Measurements from ENCODE around the gene RAD21L1. TPM values are rescaled to one million over a fixed set of nuclear protein-coding genes. Genes with fewer than 3 reads are reported as not detected.

The RAD21L1 gene
- polyA plus RNA-seq, 1 experiment = 0.04 TPM

- TF ChIP-seq CTCF (IDR thresholded peaks at IDR 0.05; ENCODE audit: low read depth, low read length) = no peak
- POLR2A ChIA-PET = no interaction called here
- no peak overlapping the region for H3K27ac ChIP-seq (ENCODE audit: low read depth, low read length)
- DNase-seq (ENCODE audit: low read depth, low spot score) = no peak
- H3K4me3 ChIP-seq (ENCODE audit: low read depth, low read length) = no peak overlapping the region
- CTCF ChIA-PET = interaction anchor here (0.6 kb wide), 1 partner anchor 919 kb away, joined by 3 read pairs; no protein-coding TSS in a partner anchor
- H3K27me3 ChIP-seq (ENCODE audit: control insufficient read depth, insufficient read depth, low read length) = no peaks in the 10 kb centered on the region
- no peaks in the 10 kb centered on the region for H3K9me3 ChIP-seq (ENCODE audit: control insufficient read depth, insufficient read depth, low read length)
Measured at GRCh38 chr20:1274485-1275311, 48.9 kb downstream of the RAD21L1 start.

- no peak for DNase-seq (ENCODE audit: low read depth, low spot score)
- Histone ChIP-seq H3K27ac (ENCODE audit: low read depth, low read length) (no peak overlapping the region), H3K4me3 (ENCODE audit: low read depth, low read length) (no peak overlapping the region), H3K27me3 (ENCODE audit: control insufficient read depth, insufficient read depth, low read length) (no peaks in the 10 kb centered on the region), H3K9me3 (ENCODE audit: control insufficient read depth, insufficient read depth, low read length) (no peaks in the 10 kb centered on the region)
- TF ChIP-seq CTCF (IDR thresholded peaks at IDR 0.05; ENCODE audit: low read depth, low read length) = no peak
- CTCF ChIA-PET = no interaction called here
- POLR2A ChIA-PET = no interaction called here
Measured at GRCh38 chr20:1275919-1276318, 50.1 kb downstream of the RAD21L1 start.

- no peaks in the 10 kb centered on the region for H3K9me3 ChIP-seq (ENCODE audit: control insufficient read depth, insufficient read depth, low read length)
- POLR2A ChIA-PET = no interaction called here
- CTCF ChIA-PET = no interaction called here
Measured at GRCh38 chr20:1277529-1278322, 51.9 kb downstream of the RAD21L1 start.

GRCh38 chr20:1278993-1279392, 53.1 kb downstream of the RAD21L1 start:
- ChIA-PET POLR2A (no interaction called here), CTCF (interaction anchor here (1.3 kb wide), 1 partner anchor 225 kb away, joined by 3 read pairs; no protein-coding TSS in a partner anchor)
- DNase-seq (ENCODE audit: low read depth, low spot score) = no peak
- no peak overlapping the region for H3K27ac ChIP-seq (ENCODE audit: low read depth, low read length)
- H3K27me3 ChIP-seq (ENCODE audit: control insufficient read depth, insufficient read depth, low read length) = no peaks in the 10 kb centered on the region
- TF ChIP-seq CTCF (IDR thresholded peaks at IDR 0.05; ENCODE audit: low read depth, low read length) = no peak
- H3K9me3 ChIP-seq (ENCODE audit: control insufficient read depth, insufficient read depth, low read length) = no peaks in the 10 kb centered on the region
- no peak overlapping the region for H3K4me3 ChIP-seq (ENCODE audit: low read depth, low read length)

More at GRCh38 chr20:1277529-1278322, 51.9 kb downstream of the RAD21L1 start:
- no peak for TF ChIP-seq CTCF (IDR thresholded peaks at IDR 0.05; ENCODE audit: low read depth, low read length)
- Histone ChIP-seq H3K27ac (ENCODE audit: low read depth, low read length) (no peak overlapping the region), H3K27me3 (ENCODE audit: control insufficient read depth, insufficient read depth, low read length) (no peaks in the 10 kb centered on the region), H3K4me3 (ENCODE audit: low read depth, low read length) (no peak overlapping the region)
- no peak for DNase-seq (ENCODE audit: low read depth, low spot score)
